H9 (cell line): Measurements from ENCODE around the gene NR2F2. TPM values are rescaled to one million over a fixed set of nuclear protein-coding genes. Genes with fewer than 3 reads are reported as not detected.
A peak's percentile ranks its signal among the peaks of the same experiment; 100 is the strongest.

Experiments used
- DNase-seq: peaks from one replicate; pipeline ENCODE4 v3.0.0-alpha.2; 2017
- H2AFZ ChIP-seq: one replicate; pipeline ENCODE4 v1.6.1; 2013; ENCODE audit warnings: mild to moderate bottlenecking, low read length, control low read depth, moderate library complexity
- H2AK5ac ChIP-seq: 2 replicates; pipeline ENCODE4 v1.6.1; 2013; ENCODE audit warnings: low read length, control low read depth, mixed read lengths; ENCODE audit not compliant: insufficient read length
- H2BK120ac ChIP-seq: one replicate; pipeline ENCODE4 v1.6.1; 2013; ENCODE audit warnings: low read depth, mild to moderate bottlenecking, low read length, control low read depth, inconsistent platforms; ENCODE audit not compliant: poor library complexity, severe bottlenecking
- H2BK12ac ChIP-seq: 2 replicates; pipeline ENCODE4 v1.6.1; 2013; ENCODE audit warnings: low read length, control low read depth, mixed read lengths, low read depth; ENCODE audit not compliant: insufficient read length
- H2BK15ac ChIP-seq: 2 replicates; pipeline ENCODE4 v1.6.1; 2013; ENCODE audit warnings: low read depth, low read length, control low read depth
- H2BK20ac ChIP-seq: one replicate; pipeline ENCODE4 v1.6.1; 2013; ENCODE audit warnings: low read depth, mild to moderate bottlenecking, low read length, control low read depth, inconsistent platforms; ENCODE audit not compliant: poor library complexity, severe bottlenecking
- H2BK5ac ChIP-seq: 2 replicates; pipeline ENCODE4 v1.6.1; 2013; ENCODE audit warnings: low read length, control low read depth, mixed read lengths; ENCODE audit not compliant: insufficient read length
- H3K14ac ChIP-seq: 2 replicates; pipeline ENCODE4 v1.6.1; 2013; ENCODE audit warnings: low read length, control low read depth; ENCODE audit not compliant: insufficient read depth
- H3K18ac ChIP-seq: 2 replicates; pipeline ENCODE4 v1.6.1; 2013; ENCODE audit warnings: low read depth, mild to moderate bottlenecking, mixed read lengths, low read length, control low read depth; ENCODE audit not compliant: insufficient read length
- H3K23ac ChIP-seq: 2 replicates; pipeline ENCODE4 v1.6.1; 2013; ENCODE audit warnings: low read length, control low read depth, mixed read lengths, low read depth; ENCODE audit not compliant: insufficient read length
- H3K23me2 ChIP-seq: 2 replicates; pipeline ENCODE4 v1.6.1; 2013; ENCODE audit warnings: low read depth, mild to moderate bottlenecking, mixed read lengths, low read length, control low read depth; ENCODE audit not compliant: insufficient read length, poor library complexity, severe bottlenecking
- H3K27ac ChIP-seq: 2 replicates; pipeline ENCODE4 v1.5.1; 2013; ENCODE audit warnings: low read length, control low read depth, mixed read lengths, low read depth; ENCODE audit not compliant: insufficient read length
- H3K27me3 ChIP-seq: 2 replicates; pipeline ENCODE4 v1.6.1; 2013; ENCODE audit warnings: low read length, control low read depth, inconsistent platforms; ENCODE audit not compliant: insufficient read depth
- H3K4ac ChIP-seq: 2 replicates; pipeline ENCODE4 v1.6.1; 2013; ENCODE audit warnings: low read depth, mild to moderate bottlenecking, control low read depth, inconsistent platforms, low read length, moderate library complexity
- H3K4me1 ChIP-seq: 2 replicates; pipeline ENCODE4 v1.6.1; 2013; ENCODE audit warnings: low read length, control low read depth, inconsistent platforms; ENCODE audit not compliant: insufficient read depth
- H3K4me2 ChIP-seq: 2 replicates; pipeline ENCODE4 v1.6.1; 2013; ENCODE audit warnings: low read length, control low read depth, mixed read lengths; ENCODE audit not compliant: insufficient read length, insufficient read depth
- H3K56ac ChIP-seq: 2 replicates; pipeline ENCODE4 v1.6.1; 2013; ENCODE audit warnings: low read depth, mild to moderate bottlenecking, mixed read lengths, low read length, control low read depth; ENCODE audit not compliant: insufficient read length
- H3K79me1 ChIP-seq: 2 replicates; pipeline ENCODE4 v1.6.1; 2013; ENCODE audit warnings: low read depth, mild to moderate bottlenecking, moderate library complexity, low read length, control low read depth, inconsistent platforms; ENCODE audit not compliant: insufficient read depth, poor library complexity, severe bottlenecking
- H3K79me2 ChIP-seq: 2 replicates; pipeline ENCODE4 v1.6.1; 2013; ENCODE audit warnings: low read length, control low read depth, inconsistent platforms; ENCODE audit not compliant: insufficient read depth
- H3K9ac ChIP-seq: 2 replicates; pipeline ENCODE4 v1.6.1; 2013; ENCODE audit warnings: low read length, control low read depth, mixed read lengths; ENCODE audit not compliant: insufficient read length; ENCODE audit errors: extremely low read depth
- H3K9me3 ChIP-seq: one replicate; pipeline ENCODE4 v1.6.1; 2013; ENCODE audit warnings: low read depth, low read length, inconsistent platforms; ENCODE audit not compliant: control insufficient read depth
- H3T11ph ChIP-seq: one replicate; pipeline ENCODE4 v1.6.1; 2013; ENCODE audit warnings: mild to moderate bottlenecking, low read length, control low read depth, inconsistent platforms
- H4K20me1 ChIP-seq: one replicate; pipeline ENCODE4 v1.6.1; 2013; ENCODE audit not compliant: control insufficient read depth, insufficient read length, insufficient read depth
- H4K5ac ChIP-seq: 2 replicates; pipeline ENCODE4 v1.6.1; 2013; ENCODE audit warnings: low read depth, mild to moderate bottlenecking, mixed read lengths, low read length, control low read depth; ENCODE audit not compliant: insufficient read length
- H4K8ac ChIP-seq: replicated peaks from 2 replicates; pipeline ENCODE4 v1.6.1; 2013; ENCODE audit warnings: low read length, control low read depth, mixed read lengths, low read depth; ENCODE audit not compliant: insufficient read length
- H4K91ac ChIP-seq: 2 replicates; pipeline ENCODE4 v1.6.1; 2013; ENCODE audit warnings: low read depth, mild to moderate bottlenecking, moderate library complexity, mixed read lengths, low read length, control low read depth; ENCODE audit not compliant: insufficient read length
- H3K27ac Mint-ChIP-seq, 3 experiments: 2 replicates in 2 of 3; 3 replicates in 1 of 3; pipeline ENCODE4 v1.8.0; 2020 to 2021; ENCODE audit warnings: mixed read lengths in 3 of 3, mild to moderate bottlenecking in 1 of 3, moderate library complexity in 1 of 3
- H3K27me3 Mint-ChIP-seq: 2 replicates; pipeline ENCODE4 v1.8.0; 2021; ENCODE audit warnings: low read depth, mild to moderate bottlenecking, moderate library complexity, mixed read lengths
- H3K36me3 Mint-ChIP-seq, 3 experiments: 2 replicates in 2 of 3; 3 replicates in 1 of 3; pipeline ENCODE4 v1.8.0; 2020 to 2021; ENCODE audit warnings: low read depth in 3 of 3, mixed read lengths in 3 of 3; ENCODE audit not compliant: insufficient read depth in 1 of 3
- H3K4me1 Mint-ChIP-seq, 2 experiments: 2 replicates each; pipeline ENCODE4 v1.8.0; 2020; ENCODE audit warnings: mixed read lengths in 2 of 2
- H3K4me3 Mint-ChIP-seq, 2 experiments: 2 replicates in 1 of 2; 3 replicates in 1 of 2; pipeline ENCODE4 v1.8.0; 2020 to 2021; ENCODE audit warnings: mild to moderate bottlenecking in 2 of 2, mixed read lengths in 2 of 2, moderate library complexity in 1 of 2
- H3K9me3 Mint-ChIP-seq, 2 experiments: 2 replicates in 1 of 2; 3 replicates in 1 of 2; pipeline ENCODE4 v1.8.0; 2020; ENCODE audit warnings: mild to moderate bottlenecking in 2 of 2, mixed read lengths in 2 of 2, moderate library complexity in 1 of 2
- WGBS: extraction: QIAGEN DNeasy Blood & Tissue Kit; methylation state at CpG from one replicate; pipeline ENCODE4 v1.1.7; 2013; ENCODE audit warnings: missing lambda C conversion rate, low lambda C conversion rate, mixed read lengths; ENCODE audit not compliant: insufficient read length; ENCODE audit errors: extremely low coverage; 5-methylcytosine and 5-hydroxymethylcytosine counted together
- total RNA-seq: library from RNA; stranded (reverse); gene quantifications from 2 replicates; pipeline ENCODE4 v1.2.1, GENCODE V29; 2021
- TF ChIP-seq, protein P1 (sequence below): fragments of 200-600 bp; sonication (generic); conservative IDR thresholded peaks from 3 replicates; pipeline ENCODE4 v1.8.0; 2021; ENCODE audit warnings: antibody characterized with exemption, mild to moderate bottlenecking

The NR2F2 gene
- total RNA-seq, 1 experiment from 2014 or later, result 0.24 TPM

GRCh38 chr15:96358001-96358801 is 27.7 kb downstream of the NR2F2 start:
- no peak overlapping the region for H2AFZ ChIP-seq
- no peaks in the 10 kb centered on the region for H3K9me3 ChIP-seq
- H3T11ph ChIP-seq, result no peak overlapping the region
- H3K23ac ChIP-seq, result no peak overlapping the region
- no peaks in the 10 kb centered on the region for H3K79me1 ChIP-seq
- Mint-ChIP-seq H3K4me3 (peak overlapping the region in 1 of 2 experiments; percentile 73; a peak in 3 of 5 replicates), H3K27ac (no peak overlapping the region), H3K36me3 (peaks cover 0 to 2% (median 0%) of the 10 kb centered on the region in 3 experiments; a peak in 2 of 7 replicates), H3K4me1 (peaks cover 16 to 61% of the 10 kb centered on the region in 2 experiments), H3K9me3 (peaks cover 2 to 7% of the 10 kb centered on the region in 2 experiments; a peak in 3 of 5 replicates), H3K27me3 (no peaks in the 10 kb centered on the region)
- TF ChIP-seq, protein P1, sequence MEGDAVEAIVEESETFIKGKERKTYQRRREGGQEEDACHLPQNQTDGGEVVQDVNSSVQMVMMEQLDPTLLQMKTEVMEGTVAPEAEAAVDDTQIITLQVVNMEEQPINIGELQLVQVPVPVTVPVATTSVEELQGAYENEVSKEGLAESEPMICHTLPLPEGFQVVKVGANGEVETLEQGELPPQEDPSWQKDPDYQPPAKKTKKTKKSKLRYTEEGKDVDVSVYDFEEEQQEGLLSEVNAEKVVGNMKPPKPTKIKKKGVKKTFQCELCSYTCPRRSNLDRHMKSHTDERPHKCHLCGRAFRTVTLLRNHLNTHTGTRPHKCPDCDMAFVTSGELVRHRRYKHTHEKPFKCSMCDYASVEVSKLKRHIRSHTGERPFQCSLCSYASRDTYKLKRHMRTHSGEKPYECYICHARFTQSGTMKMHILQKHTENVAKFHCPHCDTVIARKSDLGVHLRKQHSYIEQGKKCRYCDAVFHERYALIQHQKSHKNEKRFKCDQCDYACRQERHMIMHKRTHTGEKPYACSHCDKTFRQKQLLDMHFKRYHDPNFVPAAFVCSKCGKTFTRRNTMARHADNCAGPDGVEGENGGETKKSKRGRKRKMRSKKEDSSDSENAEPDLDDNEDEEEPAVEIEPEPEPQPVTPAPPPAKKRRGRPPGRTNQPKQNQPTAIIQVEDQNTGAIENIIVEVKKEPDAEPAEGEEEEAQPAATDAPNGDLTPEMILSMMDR, result no peak
- peaks cover 8% of the 10 kb centered on the region for H3K23me2 ChIP-seq
- H3K56ac ChIP-seq, result no peak overlapping the region
- H4K8ac ChIP-seq, result no peak overlapping the region
- H2BK12ac ChIP-seq, result no peak overlapping the region
- H2BK20ac ChIP-seq, result no peak overlapping the region
- no peak overlapping the region for H2AK5ac ChIP-seq
- no peak overlapping the region for H3K4me2 ChIP-seq
- H4K20me1 ChIP-seq, result no peaks in the 10 kb centered on the region
- no peak overlapping the region for H3K9ac ChIP-seq
- H4K5ac ChIP-seq, result no peak overlapping the region
- no peak overlapping the region for H3K14ac ChIP-seq
- no peak overlapping the region for H4K91ac ChIP-seq
- peak; percentile 37 for DNase-seq
- H2BK5ac ChIP-seq, result no peak overlapping the region
- WGBS, result no CpG with 5 or more reads among the region's 31 CpGs
- H2BK120ac ChIP-seq, result no peak overlapping the region
- no peaks in the 10 kb centered on the region for H3K79me2 ChIP-seq
- H3K27me3 ChIP-seq, result peaks cover 97% of the 10 kb centered on the region
- H2BK15ac ChIP-seq, result no peak overlapping the region
- H3K4me1 ChIP-seq, result 0 out of 2 replicates have a peak, but pooled peaks cover 2% of the 10 kb centered on the region
- H3K4ac ChIP-seq, result no peak overlapping the region
- H3K18ac ChIP-seq, result no peak overlapping the region
- no peak overlapping the region for H3K27ac ChIP-seq
